Kidney epithelial cell (primary cell): ENCODE results near the gene IRF2. TPM values are rescaled to one million over a fixed set of nuclear protein-coding genes. Genes with fewer than 3 reads are reported as not detected.

Experiments
- DNase-seq: peaks from one replicate; pipeline ENCODE4 v3.0.0-alpha.2; 2010; ENCODE audit warnings: low read depth
- H3K27me3 ChIP-seq: 2 replicates; pipeline ENCODE4 v1.6.0; 2011; ENCODE audit warnings: low read length; ENCODE audit not compliant: control insufficient read depth, insufficient read depth
- H3K36me3 ChIP-seq: 2 replicates; pipeline ENCODE4 v1.5.1; 2011; ENCODE audit warnings: low read length; ENCODE audit not compliant: control insufficient read depth, insufficient read depth
- H3K4me3 ChIP-seq: 2 replicates; pipeline ENCODE4 v1.5.1; 2011; ENCODE audit warnings: low read depth, mild to moderate bottlenecking, control low read depth, low read length
- total RNA-seq: library from RNA; depleted of rRNA; stranded (reverse); fragments of >200 nt; gene quantifications from 2 replicates; pipeline ENCODE4 v1.2.3, GENCODE V29; 2015
- TF ChIP-seq, protein P1 (sequence below): IDR thresholded peaks from 2 replicates; pipeline ENCODE4 v1.5.1; 2011; ENCODE audit warnings: mild to moderate bottlenecking, moderate library complexity, low read length, control low read depth, inconsistent platforms; ENCODE audit not compliant: insufficient read depth, poor library complexity, severe bottlenecking

Gene IRF2
- 30.4 and 36.4 TPM in 2 replicates for total RNA-seq

DNA sequence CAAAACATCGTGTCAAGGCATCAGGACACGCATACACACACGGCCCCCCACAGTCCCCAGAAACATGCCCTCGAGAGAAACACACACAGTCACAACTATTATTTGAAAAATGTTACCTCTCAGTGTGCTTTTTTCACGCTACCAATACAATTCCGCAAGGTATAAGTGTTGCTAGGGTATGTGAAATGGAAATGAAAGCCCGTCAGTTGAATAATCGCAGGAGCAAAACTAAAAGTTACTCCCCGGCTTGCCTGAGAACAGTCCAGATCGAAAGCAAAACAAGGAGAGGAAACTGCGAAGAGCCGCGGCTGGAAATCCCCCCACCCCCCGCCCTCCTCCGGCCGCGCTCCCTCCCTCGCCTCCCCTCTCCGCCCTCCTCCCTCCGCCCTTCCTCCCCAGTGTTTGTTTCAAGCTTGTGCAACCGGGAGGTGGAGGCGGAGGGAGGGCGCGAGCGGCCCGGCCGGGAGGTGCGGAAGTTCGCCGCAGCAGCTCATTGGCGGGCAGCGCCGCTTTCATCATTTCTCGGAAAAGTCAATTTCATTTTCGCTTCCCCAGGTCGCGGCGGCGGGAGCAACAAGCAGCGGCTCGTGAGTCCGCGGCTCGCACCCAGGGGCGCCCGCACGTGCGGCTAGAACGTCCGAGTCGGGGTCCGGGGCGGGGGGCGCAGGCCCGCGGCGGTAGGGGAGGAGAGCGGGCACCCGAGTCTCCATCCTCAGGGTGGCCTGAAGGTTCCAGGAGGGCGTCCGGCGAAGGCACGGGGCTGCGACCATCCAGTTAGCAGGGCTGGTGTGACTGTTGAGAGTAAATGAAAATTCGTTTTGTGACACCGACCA is at the start of gene IRF2:
Gene IRF2 (minus strand): TSS at position 288 of the 833 bp plus-strand sequence. CDS start 45,486 bp downstream, outside the sequence.
- TF ChIP-seq, protein P1, sequence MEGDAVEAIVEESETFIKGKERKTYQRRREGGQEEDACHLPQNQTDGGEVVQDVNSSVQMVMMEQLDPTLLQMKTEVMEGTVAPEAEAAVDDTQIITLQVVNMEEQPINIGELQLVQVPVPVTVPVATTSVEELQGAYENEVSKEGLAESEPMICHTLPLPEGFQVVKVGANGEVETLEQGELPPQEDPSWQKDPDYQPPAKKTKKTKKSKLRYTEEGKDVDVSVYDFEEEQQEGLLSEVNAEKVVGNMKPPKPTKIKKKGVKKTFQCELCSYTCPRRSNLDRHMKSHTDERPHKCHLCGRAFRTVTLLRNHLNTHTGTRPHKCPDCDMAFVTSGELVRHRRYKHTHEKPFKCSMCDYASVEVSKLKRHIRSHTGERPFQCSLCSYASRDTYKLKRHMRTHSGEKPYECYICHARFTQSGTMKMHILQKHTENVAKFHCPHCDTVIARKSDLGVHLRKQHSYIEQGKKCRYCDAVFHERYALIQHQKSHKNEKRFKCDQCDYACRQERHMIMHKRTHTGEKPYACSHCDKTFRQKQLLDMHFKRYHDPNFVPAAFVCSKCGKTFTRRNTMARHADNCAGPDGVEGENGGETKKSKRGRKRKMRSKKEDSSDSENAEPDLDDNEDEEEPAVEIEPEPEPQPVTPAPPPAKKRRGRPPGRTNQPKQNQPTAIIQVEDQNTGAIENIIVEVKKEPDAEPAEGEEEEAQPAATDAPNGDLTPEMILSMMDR = no peak
- Histone ChIP-seq H3K4me3 (peak within 1 kb of the TSS; percentile 69), H3K36me3 (no peaks in the 10 kb centered on the region), H3K27me3 (no peaks in the 10 kb centered on the region)
- peak; percentile 82 for DNase-seq

DNA sequence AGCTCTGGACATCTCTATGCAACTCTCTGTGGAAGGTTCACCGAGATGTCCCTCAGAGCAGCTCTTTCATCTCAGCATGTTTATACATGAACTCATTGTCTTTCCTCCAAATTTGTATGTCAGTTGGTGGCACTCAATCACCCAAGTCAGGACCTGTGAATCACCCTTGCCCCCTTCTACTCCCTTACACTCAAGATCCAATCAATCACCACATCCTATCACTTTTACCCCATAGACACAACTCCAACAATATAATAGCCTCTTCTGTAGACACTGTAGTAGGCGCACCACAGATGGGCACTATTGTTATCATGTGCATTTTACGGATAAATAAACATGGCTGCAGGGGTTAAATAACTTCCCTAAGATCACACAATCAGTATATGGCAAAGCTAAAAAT is 41.3 kb upstream of the IRF2 start:
- Histone ChIP-seq H3K4me3 (no peak overlapping the region), H3K36me3 (no peaks in the 10 kb centered on the region), H3K27me3 (peaks cover 2% of the 10 kb centered on the region)
- DNase-seq = no peak
- TF ChIP-seq, protein P1 = no peak

DNA sequence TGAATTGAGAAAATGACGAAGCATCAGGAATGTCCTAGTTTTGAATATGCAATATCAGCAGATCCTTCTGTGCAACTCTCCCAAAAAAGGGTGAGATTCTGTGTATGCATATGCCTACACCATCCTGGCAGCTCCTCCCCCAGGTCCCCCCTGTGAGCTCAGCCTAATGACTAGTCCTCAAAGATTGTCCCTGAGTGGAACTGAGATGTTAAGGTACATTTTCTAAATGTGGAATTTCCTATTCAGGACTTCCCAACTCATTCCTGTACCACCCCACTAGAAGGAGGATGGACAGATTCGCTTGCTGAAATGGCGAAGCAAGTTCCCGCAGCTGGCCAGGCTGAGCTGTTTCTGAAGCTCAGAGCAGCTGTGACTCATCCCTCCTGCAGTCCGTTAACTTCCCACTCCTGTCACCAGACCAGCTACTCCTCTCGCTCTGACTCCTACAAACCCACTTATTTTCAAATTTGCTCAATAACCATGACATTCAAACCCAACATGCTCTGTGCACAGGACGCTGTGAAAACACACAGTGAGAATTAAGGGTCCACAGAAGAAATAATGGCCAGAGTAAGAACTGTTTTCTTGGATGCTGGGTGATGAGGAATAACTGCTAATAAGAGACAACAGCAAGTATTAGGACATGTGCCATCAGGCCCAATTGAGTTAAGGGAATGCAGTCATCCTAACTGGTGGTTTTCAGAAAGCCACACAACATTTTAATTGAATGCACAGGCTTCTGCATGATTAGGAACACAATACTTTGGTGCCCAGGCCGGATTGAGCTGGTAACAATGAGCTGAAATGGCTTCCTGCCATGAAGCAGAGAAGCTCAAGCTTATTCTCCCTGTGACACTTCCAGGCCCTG is 40.0 kb upstream of the IRF2 start:
- TF ChIP-seq, protein P1 = no peak
- peak; percentile 70 for DNase-seq
- no peak overlapping the region for H3K4me3 ChIP-seq
- H3K27me3 ChIP-seq = peaks cover 2% of the 10 kb centered on the region
- no peaks in the 10 kb centered on the region for H3K36me3 ChIP-seq

DNA sequence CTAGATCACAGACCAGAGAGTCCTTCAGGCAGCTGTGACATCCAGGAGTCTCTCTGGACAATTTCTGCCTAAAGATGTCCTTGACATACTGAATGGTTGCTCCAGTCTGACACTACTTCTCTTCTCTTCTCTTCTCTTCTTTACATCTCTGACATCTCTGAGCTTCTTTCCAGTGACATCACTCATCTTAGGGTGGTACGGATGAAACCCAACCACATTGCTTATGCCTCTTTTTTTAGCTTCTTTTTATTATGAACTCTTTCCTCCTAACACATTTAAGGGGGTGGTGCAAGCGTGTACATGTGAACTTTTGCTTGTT is 39.4 kb upstream of the IRF2 start:
- Histone ChIP-seq H3K4me3 (no peak overlapping the region), H3K36me3 (no peaks in the 10 kb centered on the region), H3K27me3 (peaks cover 2% of the 10 kb centered on the region)
- DNase-seq = no peak
- TF ChIP-seq, protein P1 = no peak

DNA sequence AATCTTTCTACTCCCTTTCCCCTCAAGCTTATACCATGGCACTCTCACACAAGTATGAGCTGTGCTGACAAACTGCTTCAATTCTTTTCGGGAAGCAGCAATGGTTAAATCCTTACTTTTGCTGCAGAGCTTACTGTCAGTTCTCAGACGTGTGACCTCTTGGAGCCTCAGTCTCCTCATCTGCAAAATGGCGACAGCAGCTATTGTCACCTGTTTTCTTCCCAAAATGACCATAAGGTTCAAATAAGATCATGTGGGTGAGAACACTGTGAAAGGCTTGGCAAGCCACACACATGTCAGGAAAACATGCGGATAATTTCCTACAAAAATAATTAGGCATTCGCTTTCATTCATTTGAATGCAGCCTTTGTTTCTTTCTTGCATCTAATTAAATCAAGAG is 36.8 kb upstream of the IRF2 start:
- DNase-seq = no peak
- peaks cover 2% of the 10 kb centered on the region for H3K27me3 ChIP-seq
- TF ChIP-seq, protein P1 = no peak
- no peaks in the 10 kb centered on the region for H3K36me3 ChIP-seq
- no peak overlapping the region for H3K4me3 ChIP-seq
